ENCODE results near the gene ZNF536. TPM values are rescaled to one million over a fixed set of nuclear protein-coding genes. Genes with fewer than 3 reads are reported as not detected.

The ZNF536 gene
- total and polyA plus RNA-seq, 2 donors (not counting 3 experiments of a cell fraction or from before 2014, with no cell fraction given) = not detected

DNA sequence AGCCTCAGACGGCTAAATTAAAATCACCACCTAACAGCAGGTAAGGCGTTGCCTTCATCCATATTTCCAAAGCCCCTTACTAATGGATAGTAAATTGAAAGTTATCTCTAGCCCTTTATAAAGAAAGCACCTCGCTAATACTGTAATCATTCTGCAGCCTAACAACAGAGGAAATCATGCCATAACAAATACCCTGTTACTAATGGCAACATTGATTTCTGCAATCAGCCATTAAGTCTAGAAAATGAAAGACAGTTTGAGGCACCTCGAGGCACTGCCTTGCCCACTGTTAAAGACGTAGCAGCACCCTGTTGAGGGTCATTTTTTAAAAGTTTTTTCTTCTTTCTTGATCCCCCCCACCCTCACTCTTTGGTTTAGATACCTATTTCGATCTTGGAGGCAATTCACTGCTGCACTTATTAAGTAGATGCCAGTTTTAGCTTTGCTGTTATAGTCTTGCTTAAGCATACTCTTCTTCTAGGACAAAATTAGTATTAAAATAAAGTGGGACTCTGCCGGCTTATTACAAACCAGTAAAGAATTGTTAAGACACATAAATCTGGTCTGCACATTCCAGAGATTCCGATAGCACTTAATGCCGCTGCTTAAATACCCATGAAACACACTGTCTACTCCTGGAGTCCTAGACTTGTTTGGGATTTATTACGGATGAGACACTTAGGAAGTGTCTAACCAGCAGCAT lies 74.8 kb downstream of the ZNF536 start:
- no peak overlapping the region for H3K4me2 ChIP-seq (ENCODE audit: insufficient read depth, low read length)
- intact Hi-C loops (cut with micrococcal nuclease) (no loop called here), dilution Hi-C loops (cut with MboI; ENCODE audit: extremely low pct_ligation_motif_present, low sequenced_read_pairs) (no loop called here)
- H3K4me1 ChIP-seq (ENCODE audit: control insufficient read depth, extremely low read depth, insufficient read depth, low read length) = no peaks in the 10 kb centered on the region
- H4K20me1 ChIP-seq (replicated peaks; ENCODE audit: control insufficient read depth, extremely low read depth, insufficient read depth, low read length) = no peaks in the 10 kb centered on the region
- H3K9me1 ChIP-seq (replicated peaks; ENCODE audit: control insufficient read depth, extremely low read depth, insufficient read depth, low read length) = no peaks in the 10 kb centered on the region
- H3K79me2 ChIP-seq (ENCODE audit: control insufficient read depth, insufficient read depth, low read length) = no peaks in the 10 kb centered on the region
- H3K9me3 ChIP-seq (replicated peaks; ENCODE audit: control insufficient read depth, insufficient read depth, low read length) = peaks cover 8% of the 10 kb centered on the region
- H3K36me3 ChIP-seq (ENCODE audit: control insufficient read depth in 2 of 2, extremely low read depth in 1 of 2, insufficient read depth in 2 of 2, low read length in 2 of 2) = no peaks in the 10 kb centered on the region
- no peaks in the 10 kb centered on the region for H3K27me3 ChIP-seq (ENCODE audit: control insufficient read depth in 2 of 2, insufficient read depth in 2 of 2, low read length in 2 of 2)
- H3K4me3 ChIP-seq (replicated peaks in 1 of 3; ENCODE audit: insufficient read depth in 1 of 3, low read depth in 1 of 3, low read length in 3 of 3) = no peak overlapping the region
- TF ChIP-seq GATA2 (IDR thresholded peaks at IDR 0.05; ENCODE audit: insufficient read depth, insufficient read length, low read depth, low read length) (no peak), JUN (IDR thresholded peaks at IDR 0.05; ENCODE audit: borderline replicate concordance, insufficient read depth, insufficient read length, low read depth) (no peak), POLR2AphosphoS5 (IDR thresholded peaks at IDR 0.05; ENCODE audit: insufficient read depth, low read depth, low read length) (no peak)
- TF ChIP-seq, protein P1, sequence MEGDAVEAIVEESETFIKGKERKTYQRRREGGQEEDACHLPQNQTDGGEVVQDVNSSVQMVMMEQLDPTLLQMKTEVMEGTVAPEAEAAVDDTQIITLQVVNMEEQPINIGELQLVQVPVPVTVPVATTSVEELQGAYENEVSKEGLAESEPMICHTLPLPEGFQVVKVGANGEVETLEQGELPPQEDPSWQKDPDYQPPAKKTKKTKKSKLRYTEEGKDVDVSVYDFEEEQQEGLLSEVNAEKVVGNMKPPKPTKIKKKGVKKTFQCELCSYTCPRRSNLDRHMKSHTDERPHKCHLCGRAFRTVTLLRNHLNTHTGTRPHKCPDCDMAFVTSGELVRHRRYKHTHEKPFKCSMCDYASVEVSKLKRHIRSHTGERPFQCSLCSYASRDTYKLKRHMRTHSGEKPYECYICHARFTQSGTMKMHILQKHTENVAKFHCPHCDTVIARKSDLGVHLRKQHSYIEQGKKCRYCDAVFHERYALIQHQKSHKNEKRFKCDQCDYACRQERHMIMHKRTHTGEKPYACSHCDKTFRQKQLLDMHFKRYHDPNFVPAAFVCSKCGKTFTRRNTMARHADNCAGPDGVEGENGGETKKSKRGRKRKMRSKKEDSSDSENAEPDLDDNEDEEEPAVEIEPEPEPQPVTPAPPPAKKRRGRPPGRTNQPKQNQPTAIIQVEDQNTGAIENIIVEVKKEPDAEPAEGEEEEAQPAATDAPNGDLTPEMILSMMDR (IDR thresholded peaks at IDR 0.05; ENCODE audit: extremely low read depth in 1 of 2, insufficient read depth in 1 of 2, low read depth in 1 of 2, low read length in 2 of 2) = no peak
- TF ChIP-seq, protein P2, sequence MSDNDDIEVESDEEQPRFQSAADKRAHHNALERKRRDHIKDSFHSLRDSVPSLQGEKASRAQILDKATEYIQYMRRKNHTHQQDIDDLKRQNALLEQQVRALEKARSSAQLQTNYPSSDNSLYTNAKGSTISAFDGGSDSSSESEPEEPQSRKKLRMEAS (IDR thresholded peaks at IDR 0.05; ENCODE audit: insufficient read depth, insufficient read length) = no peak
- H2AFZ ChIP-seq (ENCODE audit: low read depth, low read length) = no peak overlapping the region
- DNase-seq (ENCODE audit: low read depth, low spot score) (no peak), FAIRE-seq (no peak)
- CTCF ChIA-PET = no interaction called here
- POLR2A ChIA-PET = no interaction called here
- no TSS peak for BruUV-seq (replicated peaks)
- no peak overlapping the region for H3K27ac ChIP-seq (ENCODE audit: insufficient read depth, low read depth, low read length)
- no peak overlapping the region for H3K9ac ChIP-seq (replicated peaks; ENCODE audit: extremely low read depth, insufficient read depth, low read length)
